A549 treated with GW870086 at 1 μM for 4 hours (cell line): Measurements from ENCODE around the gene BAZ2A. TPM values are rescaled to one million over a fixed set of nuclear protein-coding genes. Genes with fewer than 3 reads are reported as not detected.

Experiments used
- total RNA-seq: library from RNA; stranded (reverse); fragments of 200-300 nt; extraction: Qiagen RNA extraction; gene quantifications from 5 replicates; pipeline ENCODE4 v1.2.3, GENCODE V29; 2022; ENCODE audit warnings: low read depth

Gene BAZ2A
- total RNA-seq: 24.8 to 42.1 TPM (median 41.1 TPM) in 5 replicates

DNA sequence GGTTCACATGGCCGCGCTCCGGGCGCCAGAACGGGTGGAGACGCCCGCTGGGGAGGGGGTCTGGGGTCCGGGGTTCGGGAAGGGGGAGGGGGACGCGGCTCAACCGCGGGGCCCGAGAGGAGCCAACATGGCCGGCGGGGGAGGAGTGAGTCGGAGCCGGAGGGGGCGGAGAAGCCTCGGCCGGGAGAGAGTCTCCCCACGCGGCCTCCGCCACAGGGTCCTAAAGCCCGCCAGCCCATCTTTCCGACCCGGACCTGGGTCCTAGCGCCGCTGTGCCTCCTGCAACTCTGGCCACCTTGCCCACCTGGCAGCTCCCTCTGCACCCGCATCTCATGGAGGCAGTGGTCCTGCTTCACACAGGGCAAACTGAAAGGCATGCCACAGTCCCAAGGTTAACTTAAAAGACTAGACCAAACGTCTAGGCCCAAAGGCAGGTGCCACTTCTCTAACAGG, at the start of gene BAZ2A:
TSS of gene BAZ2A (minus strand) at position 147 of the 453 bp plus-strand sequence. CDS start 12,796 bp downstream, outside the sequence.

DNA sequence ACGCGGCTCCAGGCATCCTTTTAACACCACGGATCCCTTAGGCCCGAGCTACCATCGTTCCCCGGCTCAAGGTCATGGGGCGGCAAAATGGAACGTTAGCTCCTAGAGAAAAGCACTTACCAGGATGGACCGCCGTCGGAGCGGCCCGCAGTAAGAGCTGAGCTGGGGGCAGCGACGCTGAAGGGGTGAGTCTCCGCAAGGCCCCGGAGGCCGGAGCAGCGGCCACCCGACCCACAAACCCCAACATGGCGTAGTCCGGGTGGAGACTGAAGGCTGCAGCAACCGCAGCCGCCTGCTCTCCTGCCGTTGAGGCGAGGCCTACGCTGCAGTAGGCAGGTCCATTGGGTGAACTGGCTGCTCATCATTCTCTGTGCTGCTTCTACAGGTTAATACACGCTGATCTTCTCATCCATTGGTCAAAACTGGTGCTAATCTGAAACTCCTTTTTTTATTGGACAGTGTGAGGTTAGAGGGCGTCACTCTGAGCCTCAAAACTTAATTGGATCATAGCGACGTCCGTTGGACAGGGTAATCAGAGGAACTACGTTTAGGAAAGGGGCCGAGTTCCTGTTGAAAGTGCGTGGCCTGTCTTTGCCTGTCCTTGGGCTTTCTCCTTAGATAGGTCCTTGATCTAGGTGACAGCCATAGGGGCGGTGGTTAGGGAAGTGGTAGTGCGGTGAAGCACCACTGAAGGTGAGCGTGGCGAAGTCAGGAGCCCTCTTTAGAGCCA, 15.8 kb upstream of the BAZ2A start, which contains the start of gene ATP5F1B:
TSS of gene ATP5F1B (minus strand) at position 268 of the 730 bp plus-strand sequence. CDS start at position 247, 21 bp downstream.

Other genes starting within 250 kb of the BAZ2A start
- 32.5 to 39.5 TPM (median 35.5 TPM) in 5 replicates for gene TIMELESS, start 180.9 kb downstream of the BAZ2A start, total RNA-seq
- gene MIP, start 175.7 kb downstream of the BAZ2A start, total RNA-seq: 0.14 TPM in 1 of 5 replicates, not detected in the others
- gene SPRYD4, start 161.7 kb downstream of the BAZ2A start, total RNA-seq: 1.7 to 2.0 TPM (median 1.9 TPM) in 5 replicates
- 0.08 to 0.37 TPM (median 0.31 TPM) in 4 of 5 replicates, not detected in the other for gene GLS2, start 142.2 kb downstream of the BAZ2A start, total RNA-seq
- gene RBMS2, start 108.5 kb downstream of the BAZ2A start, total RNA-seq: 8.6 to 11.0 TPM (median 10.8 TPM) in 5 replicates
- 823 to 966 TPM (median 921 TPM) in 5 replicates for gene ATP5F1B, start 15.7 kb upstream of the BAZ2A start, total RNA-seq
- 359 to 407 TPM (median 380 TPM) in 5 replicates for gene PTGES3, start 58.0 kb upstream of the BAZ2A start, total RNA-seq
- gene NACA, start 95.0 kb upstream of the BAZ2A start, total RNA-seq: 1,533 to 1,898 TPM (median 1,542 TPM) in 5 replicates
- 23.8 to 27.4 TPM (median 26.1 TPM) in 5 replicates for gene PRIM1, start 122.0 kb upstream of the BAZ2A start, total RNA-seq
- gene HSD17B6, start 133.0 kb upstream of the BAZ2A start, total RNA-seq: 1.0 to 1.8 TPM (median 1.3 TPM) in 5 replicates